Mammary epithelial cell (primary cell): ENCODE measurements around the gene NBAS.

ENCODE experiments used
- EZH2 ChIP-seq: IDR thresholded peaks from 2 replicates; pipeline ENCODE4 v1.6.1; 2012; ENCODE audit warnings: low read length, inconsistent platforms, borderline replicate concordance
- TF ChIP-seq, protein P1 (sequence below), 2 donors: IDR thresholded peaks in 1 of 2; conservative IDR thresholded peaks in 1 of 2; 2 replicates each; pipeline ENCODE4 v1.5.1; 2011 to 2012; ENCODE audit warnings: inconsistent platforms in 2 of 2, low read length in 2 of 2, mild to moderate bottlenecking in 2 of 2, control low read depth in 1 of 2, low read depth in 1 of 2; ENCODE audit not compliant: insufficient read depth in 1 of 2; ENCODE audit errors: extremely low read depth in 1 of 2

DNA sequence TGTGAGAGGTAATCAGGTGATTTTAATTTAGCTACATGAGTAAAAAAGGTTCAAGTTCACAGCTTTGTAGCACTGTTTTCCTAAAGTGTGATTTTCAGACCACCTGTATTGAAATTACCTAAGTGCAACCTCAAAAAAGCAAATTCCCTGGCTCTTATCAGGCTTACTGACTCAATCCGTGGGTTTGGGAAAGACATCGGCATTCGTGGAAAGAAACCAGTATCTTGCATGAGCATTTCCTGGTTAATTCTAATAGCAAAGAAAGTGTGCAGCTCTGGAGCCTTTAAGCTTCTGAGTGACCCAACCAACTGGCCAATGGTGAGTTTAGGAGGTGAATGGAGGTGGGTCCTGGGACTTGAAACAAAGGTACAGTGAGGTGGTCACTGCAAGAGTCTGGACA lies 300.9 kb downstream of the NBAS start:
- TF ChIP-seq, protein P1, sequence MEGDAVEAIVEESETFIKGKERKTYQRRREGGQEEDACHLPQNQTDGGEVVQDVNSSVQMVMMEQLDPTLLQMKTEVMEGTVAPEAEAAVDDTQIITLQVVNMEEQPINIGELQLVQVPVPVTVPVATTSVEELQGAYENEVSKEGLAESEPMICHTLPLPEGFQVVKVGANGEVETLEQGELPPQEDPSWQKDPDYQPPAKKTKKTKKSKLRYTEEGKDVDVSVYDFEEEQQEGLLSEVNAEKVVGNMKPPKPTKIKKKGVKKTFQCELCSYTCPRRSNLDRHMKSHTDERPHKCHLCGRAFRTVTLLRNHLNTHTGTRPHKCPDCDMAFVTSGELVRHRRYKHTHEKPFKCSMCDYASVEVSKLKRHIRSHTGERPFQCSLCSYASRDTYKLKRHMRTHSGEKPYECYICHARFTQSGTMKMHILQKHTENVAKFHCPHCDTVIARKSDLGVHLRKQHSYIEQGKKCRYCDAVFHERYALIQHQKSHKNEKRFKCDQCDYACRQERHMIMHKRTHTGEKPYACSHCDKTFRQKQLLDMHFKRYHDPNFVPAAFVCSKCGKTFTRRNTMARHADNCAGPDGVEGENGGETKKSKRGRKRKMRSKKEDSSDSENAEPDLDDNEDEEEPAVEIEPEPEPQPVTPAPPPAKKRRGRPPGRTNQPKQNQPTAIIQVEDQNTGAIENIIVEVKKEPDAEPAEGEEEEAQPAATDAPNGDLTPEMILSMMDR (conservative IDR thresholded peaks at IDR 0.05 in 1 of 2, IDR thresholded peaks at IDR 0.05 in 1 of 2; ENCODE audit: extremely low read depth in 1 of 2, insufficient read depth in 1 of 2, low read depth in 1 of 2, low read length in 2 of 2), result no peak
- no peak for TF ChIP-seq EZH2
